Neuronal stem cell (in vitro differentiated cells): Measurements from ENCODE around the gene HMCN1.
"Not testable (repeated sequence)": the region's sequence is repeated elsewhere in the genome, so short reads cannot be mapped to it uniquely, and the experiment has no call there.

ENCODE experiments used
- DNase-seq: peaks from one replicate; pipeline ENCODE4 v3.0.0-alpha.2; 2013; ENCODE audit warnings: low spot score
- H2AFZ ChIP-seq: one replicate; pipeline ENCODE4 v1.6.1; 2013; ENCODE audit warnings: mild to moderate bottlenecking, low read length, inconsistent platforms
- H2AK5ac ChIP-seq: 2 replicates; pipeline ENCODE4 v1.6.1; 2013; ENCODE audit warnings: low read depth, mild to moderate bottlenecking, inconsistent platforms, low read length, moderate library complexity, mixed read lengths
- H2BK120ac ChIP-seq: 2 replicates; pipeline ENCODE4 v1.6.1; 2013; ENCODE audit warnings: low read depth, mild to moderate bottlenecking, inconsistent platforms, low read length, moderate library complexity, mixed read lengths
- H2BK12ac ChIP-seq: one replicate; pipeline ENCODE4 v1.6.1; 2013; ENCODE audit warnings: low read length, inconsistent platforms
- H2BK15ac ChIP-seq: 2 replicates; pipeline ENCODE4 v1.6.1; 2013; ENCODE audit warnings: mild to moderate bottlenecking, low read length, inconsistent platforms, mixed read lengths
- H2BK5ac ChIP-seq: one replicate; pipeline ENCODE4 v1.6.1; 2013; ENCODE audit warnings: inconsistent platforms, mild to moderate bottlenecking, low read length, moderate library complexity
- H3K14ac ChIP-seq: one replicate; pipeline ENCODE4 v1.6.1; 2013; ENCODE audit warnings: low read length, inconsistent platforms
- H3K18ac ChIP-seq: 2 replicates; pipeline ENCODE4 v1.6.1; 2013; ENCODE audit warnings: low read length, inconsistent platforms
- H3K23ac ChIP-seq: 2 replicates; pipeline ENCODE4 v1.6.1; 2013; ENCODE audit warnings: low read depth, mild to moderate bottlenecking, mixed read lengths, low read length, inconsistent platforms; ENCODE audit not compliant: poor library complexity
- H3K27ac ChIP-seq: replicated peaks from 3 replicates; pipeline ENCODE4 v1.5.1; 2013; ENCODE audit warnings: low read length, inconsistent platforms
- H3K27me3 ChIP-seq, 3 experiments: 2 replicates each; pipeline ENCODE4 v1.6.1; 2013; ENCODE audit warnings: low read length in 3 of 3, mild to moderate bottlenecking in 2 of 3, inconsistent platforms in 1 of 3, low read depth in 1 of 3, mixed read lengths in 1 of 3, moderate library complexity in 1 of 3; ENCODE audit not compliant: control insufficient read depth in 3 of 3, insufficient read depth in 3 of 3
- H3K36me3 ChIP-seq, 2 donors: replicated peaks in 1 of 2; 2 replicates each; pipeline ENCODE4 v1.6.1; 2013; ENCODE audit warnings: low read length in 2 of 2; ENCODE audit not compliant: control insufficient read depth in 2 of 2, insufficient read depth in 2 of 2
- H3K4ac ChIP-seq: 2 replicates; pipeline ENCODE4 v1.6.1; 2013; ENCODE audit warnings: inconsistent platforms, mild to moderate bottlenecking, low read length, moderate library complexity
- H3K4me1 ChIP-seq, 2 donors: 1 replicate in 1 of 2; 2 replicates in 1 of 2; pipeline ENCODE4 v1.6.1; 2013; ENCODE audit warnings: low read length in 2 of 2, low read depth in 1 of 2; ENCODE audit not compliant: control insufficient read depth in 2 of 2, insufficient read depth in 1 of 2
- H3K4me2 ChIP-seq: one replicate; pipeline ENCODE4 v1.6.1; 2013; ENCODE audit warnings: mild to moderate bottlenecking, low read length, inconsistent platforms; ENCODE audit not compliant: insufficient read depth, poor library complexity, severe bottlenecking
- H3K4me3 ChIP-seq, 2 donors: 2 replicates each; pipeline ENCODE4 v1.5.1; 2013; ENCODE audit warnings: low read length in 2 of 2, mild to moderate bottlenecking in 2 of 2, inconsistent platforms in 1 of 2, moderate library complexity in 1 of 2
- H3K79me1 ChIP-seq: one replicate; pipeline ENCODE4 v1.6.1; 2013; ENCODE audit warnings: low read depth, mild to moderate bottlenecking, inconsistent platforms, low read length, moderate library complexity
- H3K9ac ChIP-seq: one replicate; pipeline ENCODE4 v1.6.1; 2013; ENCODE audit warnings: mild to moderate bottlenecking, low read depth, low read length, inconsistent platforms; ENCODE audit not compliant: poor library complexity
- H3K9me3 ChIP-seq, 2 donors: replicated peaks in 1 of 2; 2 replicates each; pipeline versions ENCODE3 to v1.6.1; 2013; ENCODE audit warnings: low read length in 2 of 2, mild to moderate bottlenecking in 2 of 2, inconsistent platforms in 1 of 2, low read depth in 1 of 2, mixed read lengths in 1 of 2, moderate library complexity in 1 of 2; ENCODE audit not compliant: control insufficient read depth in 2 of 2, insufficient read depth in 1 of 2
- H4K8ac ChIP-seq: one replicate; pipeline ENCODE4 v1.6.1; 2013; ENCODE audit warnings: low read depth, mild to moderate bottlenecking, inconsistent platforms, low read length, moderate library complexity
- H4K91ac ChIP-seq: one replicate; pipeline ENCODE4 v1.6.1; 2013; ENCODE audit warnings: low read length, low read depth, mild to moderate bottlenecking, inconsistent platforms; ENCODE audit not compliant: poor library complexity
- WGBS, 2 donors: extraction: QIAGEN DNeasy Blood & Tissue Kit; methylation state at CpG; one replicate each; pipeline ENCODE4 v1.1.7; 2013; ENCODE audit warnings: missing lambda C conversion rate in 2 of 2, mixed read lengths in 1 of 2; ENCODE audit not compliant: insufficient read length in 2 of 2, insufficient replicate concordance in 1 of 2; ENCODE audit errors: extremely low coverage in 2 of 2; 5-methylcytosine and 5-hydroxymethylcytosine counted together

HMCN1 gene

DNA sequence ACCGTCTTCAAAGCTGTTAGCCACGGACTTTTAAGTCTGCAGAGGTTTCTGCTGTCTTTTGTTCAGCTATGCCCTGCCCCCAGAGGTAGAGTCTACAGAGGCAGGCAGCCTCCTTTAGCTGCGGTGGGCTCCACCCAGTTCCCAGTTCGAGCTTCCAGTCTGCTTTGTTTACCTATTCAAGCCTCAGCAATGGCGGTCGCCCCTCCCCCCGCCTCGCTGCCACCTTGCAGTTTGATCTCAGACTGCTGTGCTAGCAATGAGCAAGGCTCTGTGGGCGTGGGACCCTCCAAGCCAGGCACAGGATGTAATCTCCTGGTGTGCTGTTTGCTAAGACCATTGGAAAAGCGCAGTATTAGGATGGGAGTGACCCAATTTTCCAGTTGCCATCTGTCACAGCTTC is 49.7 kb downstream of the HMCN1 start:
- not testable (repeated sequence) for H3K9ac ChIP-seq, H3K18ac ChIP-seq, H3K4ac ChIP-seq, H2BK120ac ChIP-seq, H3K4me1 ChIP-seq, H3K14ac ChIP-seq, H3K9me3 ChIP-seq, H3K36me3 ChIP-seq, H4K91ac ChIP-seq, H2BK12ac ChIP-seq, H3K27me3 ChIP-seq, H3K23ac ChIP-seq, H4K8ac ChIP-seq, H2BK5ac ChIP-seq, H3K4me2 ChIP-seq, H2AK5ac ChIP-seq, DNase-seq, H3K4me3 ChIP-seq, H3K79me1 ChIP-seq, H3K27ac ChIP-seq, H2BK15ac ChIP-seq
- H2AFZ ChIP-seq = peak overlapping the region; percentile 11
- WGBS, 2 donors = no CpG with 5 or more reads among the region's 10 CpGs

DNA sequence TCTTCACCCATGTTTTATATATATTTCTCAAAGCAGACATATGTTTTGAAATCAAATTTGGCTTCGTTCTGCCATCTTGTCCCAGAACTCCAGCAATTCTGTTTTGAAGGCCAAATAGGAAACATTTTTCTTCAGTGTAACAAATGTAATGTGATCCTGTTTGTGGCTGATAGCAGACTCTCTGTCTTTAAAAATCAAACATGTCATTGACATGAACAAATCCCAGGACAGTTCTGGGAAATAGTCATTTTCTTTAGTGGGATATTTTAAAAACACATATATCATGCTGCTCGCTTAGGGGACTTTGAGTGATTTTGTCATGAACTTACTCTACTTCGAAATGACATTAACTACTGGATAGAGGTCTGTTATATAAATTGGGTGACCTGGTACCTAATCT is 51.4 kb downstream of the HMCN1 start:
- Histone ChIP-seq H3K4me3 (no peak overlapping the region), H2BK120ac (no peak overlapping the region), H3K4me1 (no peaks in the 10 kb centered on the region), H3K79me1 (no peaks in the 10 kb centered on the region), H4K91ac (no peak overlapping the region), H2AFZ (no peak overlapping the region), H3K23ac (no peak overlapping the region), H3K14ac (no peak overlapping the region), H4K8ac (no peak overlapping the region), H3K9me3 (no peaks in the 10 kb centered on the region), H3K4ac (no peak overlapping the region), H3K4me2 (no peak overlapping the region), H2AK5ac (no peak overlapping the region), H3K27ac (no peak overlapping the region), H2BK5ac (no peak overlapping the region), H3K9ac (no peak overlapping the region), H3K36me3 (no peaks in the 10 kb centered on the region), H3K27me3 (no peaks in the 10 kb centered on the region), H2BK12ac (no peak overlapping the region), H2BK15ac (no peak overlapping the region), H3K18ac (no peak overlapping the region)
- DNase-seq = no peak
- no CpG with 5 or more reads among the region's 3 CpGs for WGBS, 2 donors

DNA sequence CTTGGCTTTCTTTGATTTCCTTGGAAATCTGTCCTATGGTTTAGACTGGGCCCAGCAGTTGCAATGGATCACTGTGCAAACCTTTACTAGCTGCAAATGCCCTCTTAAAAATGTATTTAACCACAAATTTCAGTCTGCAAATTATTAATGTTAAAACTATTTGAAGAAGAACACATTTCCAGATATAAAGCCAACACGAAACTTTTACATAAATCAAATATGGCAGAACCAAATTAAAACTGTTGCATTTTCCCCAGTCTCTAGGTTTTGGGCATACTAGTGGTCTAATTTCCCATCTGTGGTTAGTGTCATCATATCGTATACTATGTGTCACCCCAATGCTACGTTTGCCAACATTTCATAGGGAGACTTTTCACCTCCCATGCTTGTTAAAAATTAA is 52.3 kb downstream of the HMCN1 start:
- H3K4ac ChIP-seq = no peak overlapping the region
- no peak overlapping the region for H3K18ac ChIP-seq
- DNase-seq = no peak
- H2BK5ac ChIP-seq = no peak overlapping the region
- H3K79me1 ChIP-seq = no peaks in the 10 kb centered on the region
- H4K91ac ChIP-seq = no peak overlapping the region
- H3K4me2 ChIP-seq = no peak overlapping the region
- no peak overlapping the region for H2AK5ac ChIP-seq
- H3K27ac ChIP-seq = no peak overlapping the region
- H2BK15ac ChIP-seq = no peak overlapping the region
- H3K4me3 ChIP-seq = no peak overlapping the region
- H3K4me1 ChIP-seq = no peaks in the 10 kb centered on the region
- H2BK12ac ChIP-seq = no peak overlapping the region
- H3K36me3 ChIP-seq = no peaks in the 10 kb centered on the region
- no peak overlapping the region for H3K23ac ChIP-seq
- no peaks in the 10 kb centered on the region for H3K9me3 ChIP-seq
- no peak overlapping the region for H2AFZ ChIP-seq
- no peak overlapping the region for H4K8ac ChIP-seq
- no peaks in the 10 kb centered on the region for H3K27me3 ChIP-seq
- H2BK120ac ChIP-seq = no peak overlapping the region
- no peak overlapping the region for H3K14ac ChIP-seq
- no CpG with 5 or more reads among the region's 3 CpGs for WGBS, 2 donors
- H3K9ac ChIP-seq = no peak overlapping the region

DNA sequence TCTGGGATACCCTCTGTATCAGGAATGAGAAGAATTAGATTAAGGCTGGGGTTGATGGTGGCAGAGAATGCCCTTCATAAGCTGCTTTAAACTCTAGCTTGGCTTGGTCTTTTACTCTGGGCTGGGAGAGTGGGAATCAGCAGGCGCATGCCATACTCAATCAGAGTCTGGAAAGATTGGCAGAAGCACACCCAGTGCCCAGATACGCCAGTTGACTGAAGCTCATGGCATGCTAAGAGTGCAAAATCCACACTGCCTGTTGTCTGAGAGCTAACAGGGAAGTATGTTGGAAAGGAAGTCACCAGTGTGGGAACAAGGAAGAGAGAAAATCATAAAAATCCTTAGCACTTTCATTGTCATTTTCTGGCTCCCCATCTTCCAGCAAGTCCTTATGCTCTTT is 53.0 kb downstream of the HMCN1 start:
- H3K23ac ChIP-seq = no peak overlapping the region
- no peak overlapping the region for H3K9ac ChIP-seq
- H3K79me1 ChIP-seq = no peaks in the 10 kb centered on the region
- H2AFZ ChIP-seq = no peak overlapping the region
- H3K4ac ChIP-seq = no peak overlapping the region
- H3K4me2 ChIP-seq = no peak overlapping the region
- no peaks in the 10 kb centered on the region for H3K4me1 ChIP-seq
- WGBS, 2 donors = no CpG with 5 or more reads among the region's 2 CpGs
- no peak overlapping the region for H3K4me3 ChIP-seq
- no peak overlapping the region for H2BK15ac ChIP-seq
- no peak overlapping the region for H2BK12ac ChIP-seq
- H2BK120ac ChIP-seq = no peak overlapping the region
- H3K9me3 ChIP-seq = no peaks in the 10 kb centered on the region
- no peaks in the 10 kb centered on the region for H3K36me3 ChIP-seq
- no peak for DNase-seq
- no peak overlapping the region for H3K27ac ChIP-seq
- H4K91ac ChIP-seq = no peak overlapping the region
- no peak overlapping the region for H2AK5ac ChIP-seq
- no peak overlapping the region for H2BK5ac ChIP-seq
- no peaks in the 10 kb centered on the region for H3K27me3 ChIP-seq
- no peak overlapping the region for H3K14ac ChIP-seq
- no peak overlapping the region for H4K8ac ChIP-seq
- H3K18ac ChIP-seq = no peak overlapping the region
